ENCODE data around the gene SLC35B2. TPM values are rescaled to one million over a fixed set of nuclear protein-coding genes. Genes with fewer than 3 reads are reported as not detected.

Gene SLC35B2
- total and polyA plus RNA-seq, 9 of the 15 experiments (the other 6 are each of a cell fraction or from before 2014, with no cell fraction given): 14.5 to 59.1 (median 47.1) TPM

GRCh38 chr6:44285552-44286284 lies 28.4 kb upstream of the SLC35B2 start:
- peaks cover 51 to 86% of the 10 kb centered on the region in 2 experiments for H3K27me3 ChIP-seq (ENCODE audit: control insufficient read depth in 2 of 2, insufficient read depth in 2 of 2, low read length in 2 of 2)
- POLR2A ChIA-PET: interaction anchor here (0.7 to 5.1 kb wide), 3 partner anchors 11 to 112 kb away, joined by 3 to 20 read pairs (median 6); partner anchors contain the start of gene HSP90AB1
- peak in 2 of 4 experiments; percentile 47 to 55 for DNase-seq (ENCODE audit: extremely low read depth in 1 of 4, low spot score in 3 of 4)
- TF ChIP-seq TSC22D4 (tag; IDR thresholded peaks at IDR 0.05) (no peak), TCF7L2 (IDR thresholded peaks at IDR 0.05; ENCODE audit: low read depth, low read length) (no peak), HDAC6 (IDR thresholded peaks at IDR 0.05; ENCODE audit: low read depth, low read length) (no peak), CHD2 (IDR thresholded peaks at IDR 0.05; ENCODE audit: low read depth, low read length) (no peak), NR4A1 (CRISPR knock-in tag; IDR thresholded peaks at IDR 0.05) (no peak), NR4A1 (tag; IDR thresholded peaks at IDR 0.05) (0 out of 2 replicates have a peak, but pooled peaks have one; percentile 46), RBM14 (IDR thresholded peaks at IDR 0.05; ENCODE audit: borderline replicate concordance, insufficient read depth, low read depth, low read length) (no peak), USF2 (CRISPR knock-in tag; IDR thresholded peaks at IDR 0.05) (no peak), NCOA4 (IDR thresholded peaks at IDR 0.05; ENCODE audit: partially characterized antibody) (no peak), HNRNPUL1 (IDR thresholded peaks at IDR 0.05; ENCODE audit: low read length) (no peak), POLR2AphosphoS5 (IDR thresholded peaks at IDR 0.05; ENCODE audit: control insufficient read depth, insufficient read depth, low read depth, low read length) (no peak), PML (IDR thresholded peaks at IDR 0.05; ENCODE audit: low read length) (no peak)
- TF ChIP-seq, protein P1, sequence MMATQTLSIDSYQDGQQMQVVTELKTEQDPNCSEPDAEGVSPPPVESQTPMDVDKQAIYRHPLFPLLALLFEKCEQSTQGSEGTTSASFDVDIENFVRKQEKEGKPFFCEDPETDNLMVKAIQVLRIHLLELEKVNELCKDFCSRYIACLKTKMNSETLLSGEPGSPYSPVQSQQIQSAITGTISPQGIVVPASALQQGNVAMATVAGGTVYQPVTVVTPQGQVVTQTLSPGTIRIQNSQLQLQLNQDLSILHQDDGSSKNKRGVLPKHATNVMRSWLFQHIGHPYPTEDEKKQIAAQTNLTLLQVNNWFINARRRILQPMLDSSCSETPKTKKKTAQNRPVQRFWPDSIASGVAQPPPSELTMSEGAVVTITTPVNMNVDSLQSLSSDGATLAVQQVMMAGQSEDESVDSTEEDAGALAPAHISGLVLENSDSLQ (IDR thresholded peaks at IDR 0.05): no peak
- TF ChIP-seq, protein P2, sequence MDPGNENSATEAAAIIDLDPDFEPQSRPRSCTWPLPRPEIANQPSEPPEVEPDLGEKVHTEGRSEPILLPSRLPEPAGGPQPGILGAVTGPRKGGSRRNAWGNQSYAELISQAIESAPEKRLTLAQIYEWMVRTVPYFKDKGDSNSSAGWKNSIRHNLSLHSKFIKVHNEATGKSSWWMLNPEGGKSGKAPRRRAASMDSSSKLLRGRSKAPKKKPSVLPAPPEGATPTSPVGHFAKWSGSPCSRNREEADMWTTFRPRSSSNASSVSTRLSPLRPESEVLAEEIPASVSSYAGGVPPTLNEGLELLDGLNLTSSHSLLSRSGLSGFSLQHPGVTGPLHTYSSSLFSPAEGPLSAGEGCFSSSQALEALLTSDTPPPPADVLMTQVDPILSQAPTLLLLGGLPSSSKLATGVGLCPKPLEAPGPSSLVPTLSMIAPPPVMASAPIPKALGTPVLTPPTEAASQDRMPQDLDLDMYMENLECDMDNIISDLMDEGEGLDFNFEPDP (CRISPR knock-in tag; IDR thresholded peaks at IDR 0.05): no peak

More at GRCh38 chr6:44285552-44286284, 28.4 kb upstream of the SLC35B2 start:
- WGBS (ENCODE audit: insufficient coverage, low coverage, missing lambda C conversion rate): 5% methylated on average over 25 of the region's 25 CpGs
- no peaks in the 10 kb centered on the region for H3K9me1 ChIP-seq (ENCODE audit: control insufficient read depth, insufficient read depth, low read length)
- FAIRE-seq (peak; percentile 73), ATAC-seq (peak; percentile 72)
- CTCF ChIA-PET (ENCODE audit: low intra/inter-chr PET ratio): no interaction called here
- H4K20me1 ChIP-seq (replicated peaks; ENCODE audit: control insufficient read depth, insufficient read depth, low read length): no peaks in the 10 kb centered on the region; the same call in 1 of the 2 replicates
- H3K9ac ChIP-seq (ENCODE audit: insufficient read depth in 1 of 2, low read depth in 2 of 2, low read length in 2 of 2): peak overlapping the region in 1 of 2 experiments; percentile 4; a peak in 1 of 4 replicates
- in situ Hi-C loops (cut with MboI): no loop called here
- H3K27ac ChIP-seq (ENCODE audit: extremely low read depth, low read depth, low read length): no peak overlapping the region
- no peaks in the 10 kb centered on the region for H3K9me3 ChIP-seq (replicated peaks; ENCODE audit: control insufficient read depth, insufficient read depth, low read depth, low read length)
- H3K4me1 ChIP-seq (replicated peaks in 1 of 2; ENCODE audit: control insufficient read depth in 2 of 2, insufficient read depth in 2 of 2, low read length in 2 of 2): peaks cover 0 to 9% of the 10 kb centered on the region in 2 experiments; a peak in 2 of 5 replicates
- intact Hi-C loops (cut with micrococcal nuclease): no loop called here
- H3K4me3 ChIP-seq: no peak overlapping the region
- H3K79me2 ChIP-seq (ENCODE audit: control insufficient read depth, insufficient read depth, low read length): no peaks in the 10 kb centered on the region
- H3K4me2 ChIP-seq (ENCODE audit: insufficient read depth, low read length): no peak overlapping the region
- BruUV-seq (replicated peaks): no TSS peak
- no peaks in the 10 kb centered on the region for H3K36me3 ChIP-seq (ENCODE audit: control insufficient read depth, insufficient read depth, low read length)
- H2AFZ ChIP-seq (ENCODE audit: low read depth, low read length): no peak overlapping the region

Measured in K562 (cell line).